HG03139 (cell line): Measurements from ENCODE around the gene PRXL2B.
"Not testable (repeated sequence)": the region's sequence is repeated elsewhere in the genome, so short reads cannot be mapped to it uniquely, and the experiment has no call there.

Source experiments
- ATAC-seq: cut with Tn5 transposase; IDR thresholded peaks from one replicate; pipeline ENCODE4 v1.9.1; 2021; ENCODE audit not compliant: unreplicated experiment

PRXL2B gene

DNA sequence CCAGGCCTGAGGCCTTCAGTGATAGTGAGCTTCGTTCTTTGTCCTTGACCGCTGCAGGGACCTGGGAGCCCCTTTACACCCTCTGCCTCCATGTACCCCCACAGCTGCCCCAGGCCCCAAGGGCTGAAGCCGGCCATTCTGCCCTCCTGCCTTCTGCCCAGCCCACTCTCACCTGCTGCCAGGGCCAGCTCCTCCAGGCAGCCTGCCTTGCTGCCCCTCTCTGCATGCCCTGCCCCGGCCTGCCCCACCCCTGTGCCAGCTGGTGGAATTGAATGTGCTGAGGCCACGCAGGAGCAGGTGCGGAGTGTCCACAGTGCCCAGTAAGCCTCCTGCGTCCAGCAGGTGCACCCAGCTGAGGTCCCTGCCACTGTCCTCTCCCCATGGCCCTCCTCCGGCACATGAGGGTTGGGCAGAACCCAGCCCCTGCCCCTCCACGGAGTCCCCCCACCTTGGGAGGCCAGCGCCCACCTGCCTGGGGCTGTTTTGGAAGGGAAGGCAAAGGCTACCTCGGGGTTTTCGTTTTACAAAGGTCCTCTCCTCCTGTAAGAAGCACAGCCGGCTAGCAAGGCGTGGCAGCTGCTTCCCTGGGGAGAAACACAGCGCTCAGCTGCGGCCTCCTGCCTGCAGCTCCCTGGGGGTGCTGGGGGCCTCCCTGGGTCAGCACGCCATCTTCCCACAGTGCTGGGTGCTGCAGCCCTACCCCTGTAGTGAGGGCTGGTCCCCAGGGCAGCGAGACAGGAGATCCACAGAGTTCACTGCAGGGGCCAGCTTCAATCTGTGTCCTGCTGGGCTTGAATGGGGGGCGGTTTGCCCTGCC, 25.3 kb downstream of the PRXL2B start:
- no peak for ATAC-seq

DNA sequence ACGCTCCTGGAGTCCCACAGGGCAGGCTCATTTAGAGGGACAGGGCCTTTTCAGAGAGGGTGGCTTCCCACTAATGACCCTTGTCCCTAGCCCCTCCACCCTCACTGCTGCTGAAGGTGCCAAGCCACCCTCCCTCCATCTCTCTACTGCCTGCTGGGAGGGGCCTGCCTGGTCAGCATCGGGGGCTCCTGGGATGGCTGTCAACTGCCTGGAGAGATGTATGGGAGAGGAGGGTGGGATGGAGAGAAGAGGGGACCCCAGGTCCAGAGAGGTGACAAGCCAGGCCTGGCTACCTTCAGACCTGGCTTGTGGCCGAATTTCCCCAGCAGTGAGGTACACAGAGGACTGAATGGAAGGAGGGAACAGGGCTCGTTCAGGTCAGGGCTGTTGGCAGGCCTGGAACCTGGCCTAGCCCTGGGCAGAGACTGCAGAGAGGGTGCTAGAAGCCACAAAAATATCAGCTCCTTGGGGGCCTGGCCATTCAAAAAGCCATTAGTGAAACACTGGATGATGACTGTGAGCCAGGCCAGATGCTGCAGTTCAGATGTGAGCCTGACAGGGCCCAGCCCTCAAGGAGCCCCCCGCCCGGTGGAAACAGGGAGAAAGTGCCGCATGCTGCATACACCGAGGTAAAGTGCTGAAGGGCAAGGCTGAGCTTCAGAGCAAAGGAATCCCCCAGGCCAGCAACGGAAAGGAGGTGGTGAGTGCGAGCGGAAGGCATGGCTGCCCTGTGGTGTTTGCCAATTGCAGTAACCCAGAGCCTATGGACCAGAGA, 26.2 kb downstream of the PRXL2B start:
- ATAC-seq: no peak

DNA sequence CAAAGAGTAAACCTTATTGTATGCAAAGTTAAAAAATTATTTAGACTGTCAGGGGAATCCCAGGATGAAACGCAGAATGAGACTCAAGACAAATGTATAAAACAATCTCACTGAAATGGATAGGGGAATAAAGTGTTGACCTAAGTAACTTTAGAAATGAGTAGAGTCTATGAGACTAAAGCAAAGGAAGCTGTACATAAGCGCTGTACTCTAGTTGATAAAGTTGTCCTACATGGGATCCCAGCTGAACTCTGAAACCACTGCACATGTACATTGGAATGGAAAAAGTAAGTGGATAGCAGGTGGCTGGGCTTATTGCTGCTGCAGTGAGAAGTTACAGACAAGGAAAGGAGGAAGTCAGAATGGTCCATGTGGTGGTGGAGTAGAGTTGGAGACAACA, 27.6 kb downstream of the PRXL2B start:
- no peak for ATAC-seq

DNA sequence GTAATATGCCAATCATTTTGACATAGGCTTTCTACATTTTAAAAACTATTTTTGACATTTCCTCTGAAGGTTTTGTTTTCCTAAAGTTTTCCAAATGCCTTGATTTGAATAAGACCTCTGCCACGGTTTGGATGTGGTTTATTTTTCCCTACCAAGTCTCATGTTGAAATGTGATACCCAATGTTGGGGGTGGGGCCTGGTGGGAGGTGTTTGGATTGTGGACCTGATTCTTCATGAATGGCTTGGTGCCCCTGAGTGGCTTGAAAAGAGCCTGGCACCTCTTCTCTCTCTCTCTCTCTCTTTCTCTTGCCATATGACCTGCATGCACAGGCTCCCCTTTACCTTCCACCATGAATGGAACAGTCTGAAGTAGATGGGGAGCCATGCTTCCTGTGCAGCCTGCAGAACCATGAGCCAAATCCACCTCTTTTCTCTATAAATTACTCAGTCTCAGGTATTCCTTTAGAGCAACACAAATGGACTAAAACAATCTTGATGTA, 31.4 kb downstream of the PRXL2B start:
- no peak for ATAC-seq

DNA sequence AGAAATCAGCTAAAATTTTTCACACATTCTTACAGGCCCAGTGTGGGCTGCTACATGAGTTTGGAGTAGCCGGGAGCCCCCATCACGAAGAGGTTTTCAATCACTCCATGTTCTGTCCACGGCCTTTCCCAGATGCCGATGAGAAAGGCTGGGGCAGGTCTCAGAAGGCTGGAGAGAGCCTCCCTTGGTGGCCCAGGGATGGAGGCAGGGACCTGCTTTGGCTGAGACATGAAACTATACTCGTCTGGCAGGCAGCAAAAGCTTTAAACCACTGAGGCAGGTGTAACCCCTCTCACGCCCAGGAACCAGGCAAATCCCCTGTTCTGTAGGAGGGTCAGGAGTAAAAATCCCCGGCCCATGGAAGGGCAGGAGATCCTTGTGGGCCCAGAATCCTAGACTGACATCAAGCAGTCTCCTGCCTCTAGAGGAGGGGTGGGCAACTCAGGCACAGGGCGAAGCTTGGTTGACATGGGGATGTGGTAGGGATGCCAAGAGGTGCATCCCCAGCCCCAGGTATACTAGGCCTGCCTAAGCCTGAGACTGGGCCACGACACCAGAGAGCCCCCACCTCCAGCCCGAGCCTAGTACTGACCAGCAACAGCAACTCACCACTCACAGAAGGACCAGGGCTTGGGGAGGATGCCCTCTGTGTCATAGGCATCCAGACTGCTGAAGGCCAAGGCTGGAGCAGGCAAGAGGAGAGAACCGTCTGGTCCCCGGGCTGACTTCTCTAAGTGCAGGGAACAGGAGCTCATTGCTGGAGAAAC, 37.2 kb downstream of the PRXL2B start:
- no peak for ATAC-seq

DNA sequence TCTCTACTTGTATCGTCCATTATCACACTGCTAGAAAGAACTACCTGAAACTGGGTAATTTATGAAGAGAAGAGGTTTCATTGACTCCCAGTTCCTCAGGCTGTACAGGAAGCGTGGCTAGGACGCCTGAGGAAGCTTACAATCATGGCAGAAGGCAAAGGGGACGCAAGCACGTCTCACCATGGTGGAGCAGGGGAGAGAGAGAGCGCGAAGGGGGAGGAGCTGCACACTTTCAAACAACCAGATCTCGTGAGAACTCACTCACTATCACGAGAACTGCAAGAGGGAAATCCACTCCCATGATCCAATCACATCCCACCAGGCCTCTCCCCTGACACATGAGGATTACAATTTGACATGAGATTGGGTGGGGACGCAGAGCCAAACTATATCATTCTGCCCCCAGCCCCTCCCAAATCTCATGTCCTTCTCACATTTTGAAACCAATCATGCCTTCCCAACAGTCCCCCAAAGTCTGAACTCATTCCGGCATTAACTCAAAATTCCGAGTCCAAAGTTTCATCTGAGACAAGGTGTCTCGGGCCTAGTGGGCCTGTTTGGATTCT, 38.2 kb downstream of the PRXL2B start:
- no peak for ATAC-seq

DNA sequence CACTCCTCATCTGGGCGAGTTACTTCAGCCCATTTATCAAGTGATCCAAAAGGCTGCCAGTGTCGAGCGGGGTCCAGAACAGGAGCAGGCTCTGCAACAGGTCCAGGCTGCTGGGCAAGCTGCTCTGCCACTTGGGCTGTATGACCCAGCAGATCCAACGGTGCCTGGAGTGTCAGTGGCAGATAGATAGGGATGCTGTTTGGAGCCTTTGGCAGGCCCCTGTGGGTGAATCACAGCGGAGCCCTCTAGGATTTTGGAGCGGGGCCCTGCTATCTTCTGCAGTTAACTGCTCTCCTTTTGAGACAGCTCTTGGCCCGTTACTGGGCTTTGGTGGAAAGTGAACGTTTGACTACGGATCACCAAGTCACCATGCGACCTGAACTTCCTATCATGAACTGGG, 38.7 kb downstream of the PRXL2B start:
- no peak for ATAC-seq

DNA sequence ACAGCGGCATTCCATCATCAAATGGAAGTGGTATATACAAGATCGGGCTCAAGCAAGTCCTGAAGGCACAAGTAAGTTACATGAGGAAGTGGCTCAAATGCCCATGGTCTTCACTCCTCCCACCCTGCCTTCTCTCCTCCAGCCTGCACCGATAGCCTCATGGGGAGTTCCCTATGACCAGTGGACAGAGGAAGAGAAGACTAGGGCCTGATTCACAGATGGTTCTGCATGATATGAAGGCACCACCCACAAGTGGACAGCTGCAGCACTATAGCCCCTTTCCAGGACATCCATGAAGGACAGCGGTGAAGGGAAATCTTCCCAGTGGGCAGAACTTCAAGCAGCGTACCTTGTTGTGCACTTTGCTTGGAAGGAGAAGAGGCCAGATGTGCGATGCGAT, 39.2 kb downstream of the PRXL2B start:
- not testable (repeated sequence) for ATAC-seq

DNA sequence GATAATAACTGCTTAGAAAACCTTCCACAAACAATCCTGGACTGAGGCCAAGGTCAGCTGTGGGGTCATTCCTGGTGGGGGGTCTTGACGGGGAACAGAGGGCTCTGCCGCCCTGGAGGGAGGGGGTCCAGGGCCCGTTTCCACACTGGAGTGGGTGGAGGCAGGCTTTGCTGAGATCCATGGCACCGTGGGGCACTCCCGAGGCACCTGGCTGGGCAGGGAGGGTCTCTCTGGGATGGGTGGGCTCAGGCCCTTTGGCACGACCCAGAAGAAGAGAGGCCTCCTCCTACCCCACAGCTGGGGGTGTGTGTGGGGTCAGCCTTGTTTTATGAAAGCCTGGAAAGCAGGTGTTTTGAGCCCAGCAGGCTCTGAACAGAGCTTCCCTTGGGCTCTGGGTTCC, 41.2 kb downstream of the PRXL2B start:
- no peak for ATAC-seq

DNA sequence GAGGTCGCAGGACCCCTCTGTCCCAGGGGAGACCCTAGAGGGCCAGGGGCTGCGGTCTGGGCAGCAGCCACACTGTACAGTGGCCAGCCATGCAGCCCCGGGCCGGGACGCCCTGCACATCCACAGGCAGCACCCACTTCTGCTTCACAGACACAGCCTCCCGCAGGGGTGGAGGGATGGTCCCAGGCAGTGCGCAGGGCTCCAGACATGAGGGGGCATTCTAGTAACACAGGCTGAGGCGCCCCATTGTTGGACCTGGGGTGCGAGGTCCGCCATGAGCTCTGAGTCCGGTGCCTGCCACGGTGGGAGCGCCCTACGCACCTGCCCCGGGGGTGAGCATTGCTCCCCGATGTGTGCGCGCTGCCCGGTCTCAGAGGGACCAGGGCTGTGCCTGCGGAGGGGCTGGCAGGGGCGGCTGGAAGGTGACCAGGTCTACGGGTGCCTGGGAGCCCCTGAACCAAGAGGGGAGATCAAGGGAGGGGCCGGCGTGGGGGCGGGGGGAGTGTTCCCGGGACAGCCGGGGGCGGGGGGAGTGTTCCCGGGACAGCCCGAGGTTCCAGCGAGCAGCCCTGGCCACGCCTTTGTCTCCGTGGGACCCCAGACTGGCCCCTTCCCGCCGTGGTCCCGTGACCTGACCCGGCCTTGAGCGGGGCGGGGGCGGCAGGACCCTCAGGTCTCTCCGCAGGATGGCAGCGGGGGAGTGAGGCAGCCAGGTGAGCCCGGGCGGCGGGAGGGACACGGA, 41.8 kb downstream of the PRXL2B start:
- no peak for ATAC-seq

DNA sequence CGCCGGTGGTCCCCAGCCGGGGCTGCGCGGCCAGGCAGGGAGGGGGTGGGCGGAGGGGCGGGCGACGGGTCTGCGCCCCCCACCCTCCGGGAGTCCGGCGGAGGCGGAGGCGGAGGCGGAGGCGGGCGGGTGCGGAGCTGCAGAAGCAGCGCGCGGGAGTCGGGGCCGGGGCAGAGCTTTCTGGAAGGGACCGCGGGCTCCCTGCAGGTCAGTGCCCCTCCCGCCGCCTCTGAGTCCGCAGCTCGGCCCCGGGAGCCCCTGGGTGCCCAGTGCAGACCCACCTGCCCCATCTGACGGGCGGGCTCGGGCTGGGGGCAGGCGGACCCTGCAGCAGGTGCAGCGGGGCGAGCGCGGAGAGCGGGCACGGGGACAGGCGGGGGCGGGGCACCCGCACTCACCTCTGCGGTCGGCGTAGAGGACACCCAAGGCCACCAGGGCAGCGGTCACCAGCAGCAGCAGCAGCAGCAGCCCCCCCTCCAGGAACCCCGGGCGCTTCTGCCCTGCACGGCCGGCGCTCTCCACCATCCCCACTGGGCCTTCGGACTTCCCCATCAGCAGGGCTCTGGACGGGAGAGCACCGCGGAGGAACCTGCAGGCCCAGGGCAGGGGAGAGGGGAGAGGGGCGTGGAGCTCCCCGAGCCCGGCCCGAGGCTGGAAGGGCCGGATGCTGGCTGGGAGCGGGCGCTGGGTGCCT, 42.5 kb downstream of the PRXL2B start:
- ATAC-seq: no peak

DNA sequence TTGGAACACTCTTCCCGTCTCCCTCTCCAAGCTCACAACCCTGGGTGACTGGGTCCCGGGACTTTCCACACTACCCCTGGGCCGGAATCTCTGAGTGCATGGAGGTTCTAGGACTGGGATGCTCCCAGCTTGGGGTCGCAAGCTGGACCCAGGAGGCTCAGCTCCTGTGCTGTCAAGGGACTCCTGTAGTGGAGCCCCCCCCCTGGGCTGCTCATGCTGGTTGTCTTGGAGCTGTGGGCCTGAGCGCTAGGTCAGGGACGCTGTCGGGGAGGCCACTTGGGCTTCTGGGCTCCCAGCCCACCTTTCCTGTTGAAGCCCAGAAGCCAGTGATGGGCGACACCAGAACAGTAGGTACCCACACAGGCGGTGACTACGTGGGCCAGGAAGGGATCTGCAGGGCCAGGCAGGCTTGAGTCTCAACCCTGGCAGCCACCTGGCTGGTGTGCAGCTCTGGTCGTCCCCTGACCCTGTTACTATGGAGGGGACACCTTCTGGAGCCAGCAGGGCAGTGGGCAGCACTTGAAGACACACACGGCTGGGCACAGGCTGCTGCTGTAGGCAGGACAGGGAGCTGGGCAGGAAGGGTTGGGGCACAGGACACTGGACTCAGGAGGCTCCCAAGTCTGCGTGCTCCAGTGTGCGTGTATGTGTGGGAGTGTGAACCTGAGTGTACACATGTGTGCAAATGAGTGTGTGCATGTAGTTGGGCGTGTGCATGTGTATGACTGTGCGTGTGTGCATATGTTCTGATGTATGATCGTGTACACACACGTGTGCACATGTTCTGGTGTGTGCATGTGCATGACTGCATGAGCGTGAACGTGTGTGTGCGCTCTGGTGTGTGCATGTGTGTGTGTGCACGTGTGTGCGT, 43.3 kb downstream of the PRXL2B start:
- ATAC-seq: no peak

DNA sequence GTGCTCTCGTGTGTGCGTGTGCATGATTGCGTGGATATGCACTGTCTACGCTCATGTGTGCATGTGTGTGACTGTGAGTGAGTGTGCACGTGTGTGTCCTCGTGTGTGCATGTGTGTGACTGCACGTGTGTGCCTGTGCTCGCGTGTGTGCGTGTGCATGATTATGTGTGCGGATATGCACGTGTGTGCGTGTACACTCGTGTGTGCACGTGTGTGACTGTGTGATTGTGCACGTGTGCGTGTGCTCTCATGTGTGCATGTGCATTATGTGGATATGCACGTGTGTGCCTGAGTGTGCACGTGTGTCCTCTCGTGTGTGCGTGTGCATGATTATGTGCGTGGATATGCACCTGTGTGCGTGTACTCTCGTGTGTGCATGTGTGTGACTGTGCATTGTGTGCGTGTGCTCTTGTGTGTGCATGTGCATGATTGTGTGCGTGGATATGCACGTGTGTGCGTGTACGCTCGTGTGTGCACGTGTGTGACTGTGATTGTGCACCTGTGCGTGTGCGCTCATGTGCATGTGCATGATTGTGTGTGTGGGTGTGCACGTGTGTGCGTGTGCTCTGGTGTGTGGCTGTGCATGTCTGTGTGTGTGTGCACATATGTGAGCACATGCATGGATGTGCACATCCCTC, 44.0 kb downstream of the PRXL2B start:
- ATAC-seq: no peak

DNA sequence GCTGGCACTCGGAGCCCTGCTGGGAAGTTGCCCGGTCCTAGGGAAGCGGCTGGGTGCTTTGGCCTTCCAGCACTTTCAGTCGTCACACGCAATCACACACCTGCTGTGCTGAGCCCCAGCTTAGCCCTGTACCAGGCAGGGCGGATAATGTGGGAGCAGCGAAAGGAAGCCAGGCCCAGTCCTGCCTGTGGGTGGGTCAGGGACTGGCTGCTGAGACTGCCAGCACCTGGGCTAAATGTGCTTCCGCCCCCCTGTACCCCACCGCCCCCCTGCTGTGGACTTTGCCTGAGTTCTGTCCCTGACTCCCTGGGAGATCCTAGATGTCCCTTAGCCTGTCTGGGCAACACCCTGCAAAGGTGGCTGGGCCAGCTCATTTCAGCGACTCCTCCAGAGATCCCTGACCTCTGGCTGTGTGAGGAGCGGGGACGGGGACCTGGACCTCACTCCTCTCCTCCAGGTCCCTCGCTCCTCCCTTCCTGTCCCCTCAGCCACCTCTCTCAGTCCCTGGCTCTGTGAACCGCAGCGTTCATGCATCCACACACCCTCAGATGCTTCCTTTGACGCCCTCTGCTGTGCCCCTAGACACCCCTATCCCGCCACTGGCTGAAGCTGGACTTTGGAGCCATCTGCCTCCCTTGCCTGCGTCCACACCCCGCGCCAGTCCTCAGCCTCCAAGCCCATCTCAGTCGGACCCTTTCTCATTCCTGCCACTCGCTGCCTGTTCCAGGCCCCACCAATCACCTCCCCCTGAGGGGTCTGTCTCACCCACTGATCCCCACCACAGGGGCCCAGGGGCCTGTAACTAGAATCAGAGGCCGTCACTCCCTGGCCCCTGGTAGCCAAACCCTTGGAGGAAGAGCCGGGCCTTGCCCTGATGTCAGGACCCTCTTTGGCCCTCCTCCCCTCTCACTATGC, 44.8 kb downstream of the PRXL2B start:
- ATAC-seq: no peak

DNA sequence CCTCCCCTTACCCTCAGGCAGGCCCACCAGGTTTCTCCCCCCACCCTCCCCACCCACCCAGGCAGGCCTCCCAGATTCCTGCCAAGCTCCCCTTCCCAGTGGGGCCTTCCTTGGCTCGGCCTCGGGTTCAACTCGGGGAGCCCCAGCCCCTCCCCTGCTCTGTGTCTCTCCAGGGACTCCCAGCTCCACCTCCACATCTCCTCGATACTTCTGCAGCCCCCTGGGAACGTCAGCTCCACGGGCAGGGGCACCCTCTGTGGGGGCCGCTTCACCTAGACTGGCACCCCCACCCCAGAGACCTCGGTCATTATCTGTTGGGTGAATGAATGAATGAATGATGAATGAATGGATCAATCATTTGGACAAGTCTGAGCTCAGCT, 45.5 kb downstream of the PRXL2B start:
- no peak for ATAC-seq

DNA sequence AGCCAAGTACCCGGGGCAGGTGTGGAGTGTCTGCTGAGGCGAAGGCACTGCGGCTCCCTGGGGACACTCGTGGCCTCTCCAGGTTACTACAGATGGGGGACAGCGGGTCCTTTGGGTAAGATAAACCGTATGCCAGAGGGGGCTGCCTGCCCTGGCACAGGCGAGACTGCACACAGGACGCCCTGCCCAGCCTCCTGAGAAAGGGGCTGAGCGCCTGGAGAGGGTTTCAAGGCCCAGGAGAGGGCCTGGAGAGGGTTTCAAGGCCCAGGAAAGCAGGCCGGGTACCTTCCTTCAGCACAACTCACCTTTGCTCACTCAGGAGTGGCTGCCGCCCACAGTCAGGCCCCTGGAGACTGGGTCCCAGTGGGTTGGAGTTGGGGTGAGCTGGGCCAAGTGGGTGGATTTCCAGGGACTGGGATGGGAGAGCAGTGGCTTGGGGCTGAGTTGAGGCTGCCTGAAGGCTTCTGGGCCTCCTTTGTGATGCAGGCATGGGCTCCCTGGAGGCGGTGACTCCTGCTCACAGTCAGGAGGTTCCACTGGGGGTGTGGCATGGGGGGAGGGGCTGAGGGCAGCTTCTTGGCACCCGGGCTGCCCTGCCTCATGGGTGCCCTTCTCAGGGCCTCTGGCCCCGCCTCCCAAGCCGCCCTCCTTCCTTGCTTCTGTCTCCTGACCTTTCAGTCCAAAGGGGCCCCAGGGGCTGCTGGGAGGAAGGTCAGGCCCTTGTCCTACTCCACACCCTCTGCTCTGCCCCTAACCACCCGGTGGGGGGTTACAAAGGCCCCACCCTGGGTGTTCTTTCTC, 46.2 kb downstream of the PRXL2B start, which contains the start of gene MMEL1:
Gene MMEL1, minus strand, starts transcription at position 456 of the 801 bp plus-strand sequence. CDS start 3,532 bp downstream, outside the sequence.
- ATAC-seq: no peak
